ENCODE data around the gene DUSP5. TPM values are rescaled to one million over a fixed set of nuclear protein-coding genes. Genes with fewer than 3 reads are reported as not detected.
A peak's percentile ranks its signal among the peaks of the same experiment; 100 is the strongest.

DUSP5 gene
- total RNA-seq, result 10 to 100 TPM in 3 of 7 donors, 1 to 10 TPM in 4; 2.5 to 21.6 (median 6.2) TPM
- polyA plus RNA-seq, result 10 to 100 TPM in 1 of 2 donors, 1 to 10 TPM in 1; 5.4 to 11.2 TPM
- long read RNA-seq, donor 1, result 0 reads
- long read RNA-seq, donor 2, transcript DUSP5-201 (4 exons, 2,557 nt), result major isoform, 19 of 33 reads
- long read RNA-seq, donor 2, partial matches to known transcripts, result 14 of 33 reads
- long read RNA-seq, donor 2, other reads (novel, unspliced or antisense), result 0 of 33 reads
- long read RNA-seq, donor 3, transcript DUSP5-201 (4 exons, 2,557 nt), result major isoform, 8 of 8 reads
- long read RNA-seq, donor 3, partial matches to known transcripts, result 0 of 8 reads
- long read RNA-seq, donor 3, other reads (novel, unspliced or antisense), result 0 of 8 reads

- peak within 1 kb of the TSS; percentile 76 for H3K27ac ChIP-seq
- H3K36me3 ChIP-seq, result no peaks in the 10 kb centered on the region
- WGBS, 3 donors, result 0% methylated on average over 40 to 98 of the region's 98 CpGs
- intact Hi-C loops (cut with DNase I), result no loop called here
- H3K4me3 ChIP-seq, result peak within 1 kb of the TSS; percentile 83
- DNase-seq, result peak; percentile 90 to 97 (median 94)
- TF ChIP-seq EP300 (IDR thresholded peaks at IDR 0.05) (no peak), POLR2A (IDR thresholded peaks at IDR 0.05) (peak; percentile 81), CTCF (IDR thresholded peaks at IDR 0.05) (peak in 2 of 3 donors; percentile 12 to 14)
- H3K27me3 ChIP-seq, result no peaks in the 10 kb centered on the region
- no peaks in the 10 kb centered on the region for H3K9me3 ChIP-seq
- H3K4me1 ChIP-seq (ENCODE audit: insufficient read depth), result peaks cover 6% of the 10 kb centered on the region
Measured at GRCh38 chr10:110497438-110498086, at the start of gene DUSP5. Gene DUSP5 (plus strand): TSS chr10:110497907. CDS start chr10:110498122, 215 bp downstream.

GRCh38 chr10:110448682-110449418, 48.9 kb upstream of the DUSP5 start:
- no peak overlapping the region for H3K4me3 ChIP-seq
- H3K36me3 ChIP-seq, result no peaks in the 10 kb centered on the region
- peaks cover 2% of the 10 kb centered on the region for H3K4me1 ChIP-seq (ENCODE audit: insufficient read depth)
- whole genome bisulfite sequencing, 3 donors, result 96 to 97% (median 96%) methylated on average over 3 of the region's 3 CpGs
- H3K27me3 ChIP-seq, result no peaks in the 10 kb centered on the region
- no peak overlapping the region for H3K27ac ChIP-seq
- TF ChIP-seq POLR2A (IDR thresholded peaks at IDR 0.05), result no peak
- TF ChIP-seq EP300 (IDR thresholded peaks at IDR 0.05), result no peak
- no peak for TF ChIP-seq CTCF (IDR thresholded peaks at IDR 0.05)
- intact Hi-C loops (cut with DNase I), result no loop called here
- H3K9me3 ChIP-seq, result no peaks in the 10 kb centered on the region
- DNase-seq, result no peak

GRCh38 chr10:110455446-110455845, 42.3 kb upstream of the DUSP5 start:
- no peak overlapping the region for H3K27ac ChIP-seq
- H3K27me3 ChIP-seq, result no peaks in the 10 kb centered on the region
- intact Hi-C loops (cut with DNase I), result no loop called here
- TF ChIP-seq EP300 (IDR thresholded peaks at IDR 0.05), result no peak
- H3K9me3 ChIP-seq, result no peaks in the 10 kb centered on the region
- peaks cover 2% of the 10 kb centered on the region for H3K4me1 ChIP-seq (ENCODE audit: insufficient read depth)
- no peak overlapping the region for H3K4me3 ChIP-seq
- 56 to 81% (median 76%) methylated on average over 3 of the region's 3 CpGs for WGBS, 3 donors
- no peak for DNase-seq
- no peaks in the 10 kb centered on the region for H3K36me3 ChIP-seq

- intact Hi-C loops (cut with DNase I), result no loop called here
- Histone ChIP-seq H3K27me3 (no peaks in the 10 kb centered on the region), H3K36me3 (no peaks in the 10 kb centered on the region), H3K4me1 (ENCODE audit: insufficient read depth) (peaks cover 2% of the 10 kb centered on the region), H3K4me3 (no peak overlapping the region), H3K27ac (no peak overlapping the region), H3K9me3 (no peaks in the 10 kb centered on the region)
- TF ChIP-seq EP300 (IDR thresholded peaks at IDR 0.05), result no peak
- TF ChIP-seq CTCF (IDR thresholded peaks at IDR 0.05), result no peak
- no peak for TF ChIP-seq POLR2A (IDR thresholded peaks at IDR 0.05)
- no peak for DNase-seq
- WGBS, 3 donors, result 39 to 50% (median 48%) methylated on average over 1 of the region's 1 CpG
Measured at GRCh38 chr10:110456046-110456445, 41.7 kb upstream of the DUSP5 start.
